ENCODE results near the gene CPM. TPM values are rescaled to one million over a fixed set of nuclear protein-coding genes. Genes with fewer than 3 reads are reported as not detected.

The CPM gene
- total RNA-seq, 1 donor = 3.6 TPM

DNA sequence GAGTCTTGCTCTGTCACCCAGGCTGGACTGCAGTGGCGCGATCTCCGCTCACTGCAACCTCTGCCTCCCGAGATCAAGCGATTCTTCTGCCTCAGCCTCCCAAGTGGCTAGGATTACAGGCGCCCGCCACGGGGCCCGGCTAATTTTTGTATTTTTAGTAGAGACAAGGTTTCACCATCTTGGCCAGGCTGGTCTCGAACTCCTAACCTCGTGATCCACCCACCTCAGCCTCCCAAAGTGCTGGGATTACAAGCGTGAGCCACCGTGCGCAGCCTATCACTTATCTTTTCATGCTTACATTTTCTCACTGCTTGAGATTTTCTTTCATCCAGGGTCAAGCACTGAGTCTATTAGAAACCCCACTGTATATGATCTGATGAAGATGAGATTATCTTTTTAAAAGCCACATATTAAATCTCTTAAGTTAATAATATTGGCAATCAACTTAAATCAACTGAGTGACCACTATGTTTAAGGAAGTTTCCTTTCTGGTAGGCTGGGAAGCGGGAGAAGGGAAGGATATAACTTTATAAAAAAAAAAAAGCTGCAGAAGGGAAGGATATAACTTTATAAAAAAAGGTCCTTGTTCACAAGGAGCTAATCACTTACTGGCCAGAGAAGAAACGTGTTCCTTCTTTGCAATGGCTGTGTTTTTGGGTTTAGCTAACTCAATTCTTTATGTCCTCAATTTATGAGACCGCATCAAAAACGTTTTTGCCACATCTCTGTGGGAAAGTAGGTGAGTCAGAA is 126.3 kb downstream of the CPM start:
- H3K4me1 ChIP-seq (ENCODE audit: insufficient read depth, low read length) = peaks cover 4% of the 10 kb centered on the region
- no peak overlapping the region for H2AFZ ChIP-seq (ENCODE audit: low read length)
- no peak overlapping the region for H3K4me3 ChIP-seq (ENCODE audit: insufficient read depth, low read length)
- peak overlapping the region; percentile 91 for H3K4me2 ChIP-seq (ENCODE audit: insufficient read depth, low read length)
- peaks cover 34% of the 10 kb centered on the region for H3K79me2 ChIP-seq (ENCODE audit: insufficient read depth, low read length)
- peaks cover under 1% of the 10 kb centered on the region for H4K20me1 ChIP-seq (ENCODE audit: insufficient read depth, low read length)
- H3K36me3 ChIP-seq (ENCODE audit: insufficient read depth, low read length) = peaks cover 19% of the 10 kb centered on the region
- H3K27me3 ChIP-seq (ENCODE audit: insufficient read depth, low read length) = no peaks in the 10 kb centered on the region
- TF ChIP-seq, protein P1, sequence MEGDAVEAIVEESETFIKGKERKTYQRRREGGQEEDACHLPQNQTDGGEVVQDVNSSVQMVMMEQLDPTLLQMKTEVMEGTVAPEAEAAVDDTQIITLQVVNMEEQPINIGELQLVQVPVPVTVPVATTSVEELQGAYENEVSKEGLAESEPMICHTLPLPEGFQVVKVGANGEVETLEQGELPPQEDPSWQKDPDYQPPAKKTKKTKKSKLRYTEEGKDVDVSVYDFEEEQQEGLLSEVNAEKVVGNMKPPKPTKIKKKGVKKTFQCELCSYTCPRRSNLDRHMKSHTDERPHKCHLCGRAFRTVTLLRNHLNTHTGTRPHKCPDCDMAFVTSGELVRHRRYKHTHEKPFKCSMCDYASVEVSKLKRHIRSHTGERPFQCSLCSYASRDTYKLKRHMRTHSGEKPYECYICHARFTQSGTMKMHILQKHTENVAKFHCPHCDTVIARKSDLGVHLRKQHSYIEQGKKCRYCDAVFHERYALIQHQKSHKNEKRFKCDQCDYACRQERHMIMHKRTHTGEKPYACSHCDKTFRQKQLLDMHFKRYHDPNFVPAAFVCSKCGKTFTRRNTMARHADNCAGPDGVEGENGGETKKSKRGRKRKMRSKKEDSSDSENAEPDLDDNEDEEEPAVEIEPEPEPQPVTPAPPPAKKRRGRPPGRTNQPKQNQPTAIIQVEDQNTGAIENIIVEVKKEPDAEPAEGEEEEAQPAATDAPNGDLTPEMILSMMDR (IDR thresholded peaks at IDR 0.05; ENCODE audit: extremely low read depth, low read depth, low read length) = no peak
- no peak overlapping the region for H3K27ac ChIP-seq (ENCODE audit: low read depth, low read length)
- H3K9me3 ChIP-seq (ENCODE audit: low read depth, low read length) = no peaks in the 10 kb centered on the region
- DNase-seq (ENCODE audit: insufficient read length, low spot score, missing footprints) = peak; percentile 39

DNA sequence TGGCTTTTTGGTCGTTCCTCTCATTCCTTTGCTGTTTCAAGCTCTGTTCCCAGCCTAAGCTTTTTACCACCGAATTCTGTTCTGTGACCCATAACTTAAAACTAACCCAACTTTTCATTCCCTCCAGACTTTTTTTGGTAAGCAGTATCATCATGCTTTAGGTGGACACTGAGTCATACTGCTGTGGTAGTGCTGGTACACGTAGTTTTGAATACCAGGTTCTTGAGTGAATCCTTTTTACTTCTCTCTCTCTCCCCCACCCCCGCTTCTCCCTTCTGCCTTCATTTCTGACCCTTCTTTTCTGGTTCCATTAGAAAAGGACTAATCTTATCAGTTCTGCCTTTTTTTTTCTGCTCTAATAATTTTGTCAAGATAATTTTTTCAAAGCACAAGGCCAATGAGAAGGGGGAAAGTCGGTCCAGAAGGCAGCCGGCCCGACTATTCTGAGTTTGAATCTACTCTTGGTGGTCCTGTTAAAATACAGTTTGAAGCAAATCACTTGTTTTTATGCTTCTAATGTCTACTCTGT is 127.3 kb downstream of the CPM start:
- DNase-seq (ENCODE audit: insufficient read length, low spot score, missing footprints) = peak; percentile 73
- no peak overlapping the region for H3K4me3 ChIP-seq (ENCODE audit: insufficient read depth, low read length)
- H3K4me1 ChIP-seq (ENCODE audit: insufficient read depth, low read length) = peaks cover 4% of the 10 kb centered on the region
- TF ChIP-seq, protein P1 (IDR thresholded peaks at IDR 0.05; ENCODE audit: extremely low read depth, low read depth, low read length) = no peak
- H3K36me3 ChIP-seq (ENCODE audit: insufficient read depth, low read length) = peaks cover 12% of the 10 kb centered on the region
- H3K27ac ChIP-seq (ENCODE audit: low read depth, low read length) = no peak overlapping the region
- H2AFZ ChIP-seq (ENCODE audit: low read length) = no peak overlapping the region
- H3K4me2 ChIP-seq (ENCODE audit: insufficient read depth, low read length) = no peak overlapping the region
- no peaks in the 10 kb centered on the region for H4K20me1 ChIP-seq (ENCODE audit: insufficient read depth, low read length)
- H3K9me3 ChIP-seq (ENCODE audit: low read depth, low read length) = no peaks in the 10 kb centered on the region
- peaks cover 24% of the 10 kb centered on the region for H3K79me2 ChIP-seq (ENCODE audit: insufficient read depth, low read length)
- H3K27me3 ChIP-seq (ENCODE audit: insufficient read depth, low read length) = no peaks in the 10 kb centered on the region

DNA sequence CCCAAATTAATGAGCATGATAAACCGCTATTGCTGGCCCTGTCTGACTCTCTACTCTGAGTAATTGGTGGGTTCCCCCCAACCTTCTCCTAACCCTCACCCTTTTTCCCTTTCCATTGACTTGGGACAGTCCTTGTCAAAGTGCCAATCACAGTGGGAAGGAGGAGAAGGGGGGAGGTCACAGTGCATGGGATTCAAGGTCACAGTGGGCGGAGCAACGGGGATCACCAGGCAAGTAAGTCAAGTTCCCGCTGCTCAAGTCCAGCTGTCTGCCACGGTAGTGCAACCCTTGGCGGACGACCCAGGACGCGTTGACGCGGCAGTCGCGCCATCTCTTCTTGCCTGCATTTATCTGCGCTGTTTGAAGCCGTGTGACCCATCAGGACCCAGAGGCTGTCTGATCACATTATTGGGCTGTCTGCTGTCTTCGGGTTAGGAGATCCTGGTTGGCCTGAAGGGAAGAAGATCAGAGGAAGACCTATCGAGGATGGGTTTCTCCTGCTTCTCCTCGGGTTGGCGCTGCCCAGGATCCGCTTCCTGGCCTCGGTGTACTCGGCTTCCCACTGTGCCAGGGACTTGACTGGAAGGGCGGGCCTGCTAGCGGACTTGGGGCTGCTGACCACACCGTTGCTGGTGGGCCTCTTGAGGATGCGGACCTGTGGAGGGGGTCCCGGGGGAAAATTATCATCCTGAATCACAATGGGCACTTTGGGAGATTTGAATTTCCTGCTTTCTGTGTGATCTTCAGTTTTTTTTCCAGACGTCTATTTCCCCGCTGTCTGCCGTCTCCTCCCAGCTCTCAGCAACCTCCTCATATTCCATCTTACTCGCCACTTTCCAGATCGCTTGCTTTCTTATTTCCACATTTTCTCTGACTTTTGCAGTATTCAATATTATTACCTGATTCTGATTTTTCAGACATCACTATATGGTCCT is 128.0 kb downstream of the CPM start:
- H3K27ac ChIP-seq (ENCODE audit: low read depth, low read length) = no peak overlapping the region
- DNase-seq (ENCODE audit: insufficient read length, low spot score, missing footprints) = no peak

More for the DNA sequence above, 128.0 kb downstream of the CPM start:
- H3K27me3 ChIP-seq (ENCODE audit: insufficient read depth, low read length) = no peaks in the 10 kb centered on the region
- no peaks in the 10 kb centered on the region for H3K9me3 ChIP-seq (ENCODE audit: low read depth, low read length)
- no peak overlapping the region for H3K4me2 ChIP-seq (ENCODE audit: insufficient read depth, low read length)
- peaks cover 18% of the 10 kb centered on the region for H3K79me2 ChIP-seq (ENCODE audit: insufficient read depth, low read length)
- peaks cover 4% of the 10 kb centered on the region for H3K4me1 ChIP-seq (ENCODE audit: insufficient read depth, low read length)
- H4K20me1 ChIP-seq (ENCODE audit: insufficient read depth, low read length) = no peaks in the 10 kb centered on the region
- H3K36me3 ChIP-seq (ENCODE audit: insufficient read depth, low read length) = peaks cover 6% of the 10 kb centered on the region
- no peak overlapping the region for H3K4me3 ChIP-seq (ENCODE audit: insufficient read depth, low read length)
- H2AFZ ChIP-seq (ENCODE audit: low read length) = no peak overlapping the region
- TF ChIP-seq, protein P1 (IDR thresholded peaks at IDR 0.05; ENCODE audit: extremely low read depth, low read depth, low read length) = no peak

Measured in osteoblast (primary cell).